Measurements from ENCODE around the gene DLL1.

Gene DLL1

GRCh38 chr6:170248861-170249600 is 41.8 kb downstream of the DLL1 start:
- DNase-seq: no peak

DNA sequence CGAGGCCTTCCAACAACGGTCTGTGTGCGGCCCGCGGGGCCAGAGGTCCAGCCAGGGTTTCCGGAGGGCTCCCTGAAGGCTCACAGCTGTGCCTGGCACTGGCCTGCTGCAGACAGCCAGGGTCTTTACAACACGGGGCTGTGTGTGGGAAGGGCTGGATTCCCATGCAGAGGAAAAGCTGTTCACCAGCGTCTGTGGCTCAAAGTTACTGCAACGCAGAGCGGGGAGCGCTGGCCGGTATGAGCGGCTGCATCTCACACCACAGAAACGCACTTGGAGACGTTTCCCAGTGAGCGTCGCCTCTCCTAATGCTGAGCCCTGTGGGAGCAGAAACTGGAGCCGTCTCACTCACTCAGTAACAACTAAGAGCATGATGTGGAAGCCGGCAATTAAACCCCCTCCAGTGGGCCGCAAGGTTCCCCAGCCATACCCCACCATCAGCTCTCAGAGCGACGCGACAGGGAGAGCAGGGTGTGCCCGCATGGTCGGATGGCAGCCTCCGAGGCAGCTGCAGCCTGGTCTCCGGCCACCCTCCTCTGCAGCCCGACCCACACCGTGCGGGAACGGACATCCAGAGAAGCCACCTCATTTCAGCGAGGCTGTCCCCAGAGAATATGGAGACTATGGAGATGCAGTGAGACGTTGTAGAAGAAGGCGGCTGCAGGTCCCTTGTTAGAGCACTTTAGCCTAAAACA is 42.6 kb downstream of the DLL1 start:
- DNase-seq: no peak

- DNase-seq: no peak
Measured at GRCh38 chr6:170247178-170247701, 43.6 kb downstream of the DLL1 start.

GRCh38 chr6:170245475-170245992 is 45.3 kb downstream of the DLL1 start:
- DNase-seq: no peak

GRCh38 chr6:170244721-170245474 is 46.0 kb downstream of the DLL1 start:
- no peak for DNase-seq

- no peak for DNase-seq
Measured at GRCh38 chr6:170243791-170244291, 47.0 kb downstream of the DLL1 start.

DNA sequence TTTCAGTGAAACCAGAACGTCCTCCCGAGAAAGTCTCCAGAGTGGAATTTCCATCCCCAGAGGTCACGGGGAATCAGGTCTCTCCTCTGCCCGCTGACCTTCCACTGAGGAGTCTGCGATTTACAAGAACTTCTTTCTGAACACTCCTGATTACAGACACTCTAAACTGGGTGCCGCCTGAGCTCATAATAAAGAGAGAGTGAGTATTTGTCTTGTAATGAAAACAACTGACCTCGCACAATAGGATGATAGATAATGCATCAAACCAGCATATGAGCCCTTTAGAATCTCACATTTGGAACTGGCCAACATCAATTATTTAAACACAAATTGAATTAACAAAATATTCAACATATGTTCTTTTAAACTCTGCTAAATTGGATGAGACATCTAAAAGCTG is 47.5 kb downstream of the DLL1 start:
- no peak for DNase-seq

- DNase-seq: no peak
Measured at GRCh38 chr6:170238741-170239565, 51.9 kb downstream of the DLL1 start.

- no peak for DNase-seq
Measured at GRCh38 chr6:170237999-170238740, 52.7 kb downstream of the DLL1 start.

GRCh38 chr6:170236131-170236836 is 54.6 kb downstream of the DLL1 start:
- DNase-seq: no peak

DNA sequence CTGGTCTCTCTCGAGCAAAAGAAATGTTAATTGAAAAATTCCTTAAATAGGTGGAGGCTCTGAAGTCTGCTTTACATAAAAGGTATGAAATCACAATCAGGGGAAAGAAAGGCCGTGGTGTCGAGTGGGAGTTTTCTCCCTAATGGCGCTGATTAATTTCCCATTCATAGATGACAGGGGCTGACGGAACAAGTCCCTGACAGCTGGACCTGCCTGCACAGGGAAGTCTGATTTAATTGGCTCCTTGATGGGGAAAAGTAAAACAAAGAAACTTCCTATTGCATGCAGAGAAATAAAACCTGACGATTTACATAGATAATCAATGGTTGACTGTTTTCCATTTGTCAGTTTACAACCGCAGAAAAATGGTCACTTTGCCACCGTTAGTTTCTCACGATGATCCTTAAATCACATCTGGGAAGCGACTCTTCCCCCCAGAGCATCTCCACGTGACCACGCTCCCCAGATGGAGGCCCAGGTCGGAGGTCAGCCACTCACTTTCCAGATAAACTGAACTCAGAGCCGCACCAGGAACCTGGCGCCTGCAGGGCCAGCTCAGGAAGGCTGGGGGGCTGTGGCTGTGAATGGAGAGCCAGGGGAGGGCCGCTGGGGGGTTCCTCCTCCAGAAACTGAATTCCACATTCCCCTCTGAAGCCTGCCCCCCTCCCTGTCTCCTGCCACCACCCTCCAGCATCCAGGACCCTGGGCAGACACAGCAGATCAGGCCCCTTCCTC is 55.3 kb downstream of the DLL1 start:
- DNase-seq: no peak

DNA sequence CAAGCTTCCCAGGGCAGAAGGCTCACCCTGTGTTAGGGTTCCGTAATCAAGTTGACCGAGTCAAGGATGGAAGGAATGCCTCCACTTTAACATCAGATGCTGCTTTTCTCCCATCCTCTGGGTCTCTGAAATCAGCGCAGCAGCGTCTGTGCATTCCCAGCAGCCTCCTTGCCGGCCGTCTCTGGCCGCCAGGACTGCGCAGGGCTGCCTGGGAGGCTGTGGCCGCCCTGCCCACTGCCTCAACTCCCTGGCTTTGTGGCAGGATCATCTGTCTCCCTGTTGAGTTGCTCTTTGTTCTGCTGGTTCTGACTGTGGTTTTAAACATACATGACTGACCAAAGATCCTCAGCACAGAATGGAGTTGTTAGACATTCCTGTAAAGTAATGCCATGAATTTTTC is 56.5 kb downstream of the DLL1 start:
- no peak for DNase-seq

DNA sequence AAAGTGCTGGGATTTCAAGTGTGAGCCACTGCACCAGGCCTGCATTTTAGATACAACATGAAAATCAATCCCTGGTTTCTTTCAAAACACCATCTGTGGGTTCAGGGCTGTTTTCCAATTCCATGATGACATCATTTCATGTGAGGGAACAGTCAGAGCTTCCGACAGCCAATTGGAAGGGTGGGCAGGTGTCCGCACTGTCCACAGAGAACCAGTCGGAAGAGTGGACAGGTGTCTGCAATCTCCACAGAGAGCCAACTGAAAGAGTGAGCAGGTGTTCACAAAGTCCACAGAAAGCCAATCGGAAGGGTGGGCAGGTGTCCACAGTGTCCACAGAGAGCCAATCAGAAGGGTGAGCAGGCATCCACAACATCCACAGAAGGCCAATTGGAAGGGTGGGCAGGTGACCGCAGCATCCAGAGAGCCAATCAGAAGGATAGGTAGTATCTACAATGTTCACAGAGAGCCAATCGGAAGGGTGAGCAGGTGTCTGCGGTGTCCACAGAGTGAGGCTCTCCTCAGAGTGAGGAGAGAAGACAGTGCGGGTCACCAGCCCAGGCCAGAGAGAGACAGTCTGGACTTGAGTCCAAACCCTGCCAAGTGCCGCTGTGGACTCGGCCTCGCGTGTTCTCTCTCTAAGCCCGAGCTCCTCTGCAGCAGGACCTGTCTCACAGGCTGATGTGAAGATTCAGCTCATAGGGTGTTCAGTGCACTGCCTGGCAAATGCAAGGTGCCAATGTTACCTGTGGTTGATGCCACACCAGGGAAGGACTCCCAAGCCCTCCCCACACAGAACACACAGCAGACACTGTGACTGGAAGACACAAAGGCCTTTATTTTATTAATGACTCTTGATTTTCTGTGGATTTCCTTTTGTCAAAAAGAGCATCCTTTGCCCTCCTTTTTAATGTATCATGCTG is 57.3 kb downstream of the DLL1 start:
- DNase-seq: no peak
